Measurements from ENCODE around the gene TMEM176A.

DNA sequence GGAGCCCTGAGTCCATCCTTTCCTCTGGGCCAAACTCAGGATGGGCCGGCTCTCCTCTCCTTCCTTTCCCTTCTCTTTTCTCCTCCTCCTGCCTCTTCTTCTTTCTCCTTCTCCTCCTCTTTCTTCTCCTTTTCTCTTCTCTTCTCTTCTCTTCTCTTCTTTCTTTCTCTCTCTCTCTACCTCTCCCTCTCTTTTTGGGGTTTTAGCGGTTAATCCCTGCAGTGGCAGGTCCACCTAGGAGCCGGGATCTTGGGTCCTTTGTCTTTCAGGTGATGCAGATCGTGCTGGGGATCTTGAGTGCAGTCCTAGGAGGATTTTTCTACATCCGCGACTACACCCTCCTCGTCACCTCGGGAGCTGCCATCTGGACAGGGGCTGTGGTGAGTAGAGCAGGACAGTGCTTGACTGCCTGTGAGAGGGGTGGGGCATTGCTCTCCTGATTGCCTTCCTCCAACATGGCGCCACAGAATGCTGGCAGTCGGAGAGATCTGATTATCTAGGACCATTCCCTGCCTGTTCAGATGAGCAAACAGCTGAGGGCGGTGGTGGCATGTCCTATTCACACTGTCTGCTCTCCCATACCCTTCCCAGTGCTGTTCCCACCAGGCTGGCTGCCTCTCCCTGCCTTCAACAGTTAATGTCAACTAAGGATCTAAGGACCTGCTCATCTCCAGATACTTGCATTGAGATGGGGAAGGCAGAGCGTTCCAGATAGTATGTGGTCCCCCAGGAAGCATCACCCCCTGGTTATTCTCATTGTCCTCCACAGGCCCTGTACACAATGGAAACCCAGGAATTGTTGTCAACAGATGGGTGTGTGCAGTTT, 1.6 kb downstream of the TMEM176A start:
- TF ChIP-seq SUZ12 (IDR thresholded peaks at IDR 0.05) (no peak), TARDBP (IDR thresholded peaks at IDR 0.05) (no peak), FOXM1 (IDR thresholded peaks at IDR 0.05; ENCODE audit: borderline replicate concordance) (no peak), L3MBTL2 (conservative IDR thresholded peaks at IDR 0.05) (no peak)
